Transverse colon (tissue), 4 donors: ENCODE measurements around the gene ZNF208. TPM values are rescaled to one million over a fixed set of nuclear protein-coding genes. Genes with fewer than 3 reads are reported as not detected.
"Not testable (repeated sequence)": the region's sequence is repeated elsewhere in the genome, so short reads cannot be mapped to it uniquely, and the experiment has no call there.

ENCODE experiments used
- DNase-seq: peaks from one replicate; pipeline ENCODE4 v3.0.0-alpha.2; 2019
- H3K27ac ChIP-seq, 4 donors: fragments of 200-600 bp; sonication (generic); 2 replicates each; pipeline ENCODE4 v1.5.1; 2016 to 2018; ENCODE audit warnings: inconsistent platforms in 4 of 4
- H3K27me3 ChIP-seq: fragments of 200-600 bp; sonication (generic); 2 replicates; pipeline ENCODE4 v1.5.1; 2017; ENCODE audit warnings: inconsistent platforms
- H3K36me3 ChIP-seq, 4 donors: fragments of 200-600 bp; sonication (generic); 2 replicates each; pipeline ENCODE4 v1.5.1; 2017 to 2019; ENCODE audit warnings: inconsistent platforms in 4 of 4
- H3K4me1 ChIP-seq, 4 donors: fragments of 200-600 bp; sonication (generic); 2 replicates each; pipeline ENCODE4 v1.5.1; 2017 to 2020; ENCODE audit warnings: inconsistent platforms in 4 of 4
- H3K4me3 ChIP-seq, 4 donors: fragments of 200-600 bp; sonication (generic); 1 replicate in 1 of 4; 2 replicates in 3 of 4; pipeline versions ENCODE4 v1.5.1 to v1.6.1; 2017 to 2019; ENCODE audit warnings: inconsistent platforms in 4 of 4
- H3K9me3 ChIP-seq, 2 donors: fragments of 200-600 bp; sonication (generic); 2 replicates each; pipeline ENCODE4 v1.5.1; 2017 to 2019; ENCODE audit warnings: inconsistent platforms in 2 of 2
- EP300 ChIP-seq: sonication (generic); formaldehyde crosslinking; IDR thresholded peaks from one replicate; pipeline ENCODE4 v1.6.1; 2017; ENCODE audit warnings: antibody characterized with exemption, low read depth
- POLR2A ChIP-seq: fragments of 450-650 bp; IDR thresholded peaks from one replicate; pipeline ENCODE4 v1.6.1; 2016; ENCODE audit warnings: antibody characterized with exemption, mild to moderate bottlenecking, moderate library complexity
- POLR2AphosphoS5 ChIP-seq, 3 donors: sonication (generic); formaldehyde crosslinking; IDR thresholded peaks; one replicate each; pipeline ENCODE4 v1.6.1; 2016; ENCODE audit warnings: antibody characterized with exemption in 3 of 3
- WGBS, 2 donors: methylation state at CpG; one replicate each; pipeline ENCODE4 v1.1.5; 2018; ENCODE audit warnings: low coverage in 1 of 2; 5-methylcytosine and 5-hydroxymethylcytosine counted together
- in situ Hi-C, 4 donors: fragments of 200-750 bp; cut with MboI; loops; one replicate each; pipeline versions ENCODE4 v1.15.0 to v1.15.1; 2017; ENCODE audit warnings: low sequenced_read_pairs in 3 of 4, low pct_ligation_motif_present in 1 of 4, low pct_unique_long_range_greater_than_20kb in 1 of 4
- intact Hi-C: fragments of 100-400 bp; cut with DNase I; formaldehyde crosslinking; loops from one replicate; pipeline ENCODE4 v1.15.1; 2023; ENCODE audit warnings: low total_unique reads
- total RNA-seq, 4 donors: library from RNA; depleted of rRNA; stranded (reverse); fragments of >200 nt; gene quantifications; one replicate each; pipeline ENCODE4 v1.1.0, GENCODE V29; 2016
- TF ChIP-seq, protein P1 (sequence below), 5 experiments: fragments of 200-600 bp in 3 of 5; fragments of 450-650 bp in 2 of 5; sonication (generic) in 3 of 5; IDR thresholded peaks; 1 replicate in 2 of 5; 2 replicates in 3 of 5; pipeline ENCODE4 v1.5.1; 2016 to 2017; ENCODE audit warnings: antibody characterized with exemption in 5 of 5, inconsistent platforms in 3 of 5, mild to moderate bottlenecking in 2 of 5, moderate library complexity in 1 of 5

ZNF208 gene
- total RNA-seq, 4 donors from 2014 or later = 1.8 to 3.4 (median 1.9) TPM; not detected in 1

DNA sequence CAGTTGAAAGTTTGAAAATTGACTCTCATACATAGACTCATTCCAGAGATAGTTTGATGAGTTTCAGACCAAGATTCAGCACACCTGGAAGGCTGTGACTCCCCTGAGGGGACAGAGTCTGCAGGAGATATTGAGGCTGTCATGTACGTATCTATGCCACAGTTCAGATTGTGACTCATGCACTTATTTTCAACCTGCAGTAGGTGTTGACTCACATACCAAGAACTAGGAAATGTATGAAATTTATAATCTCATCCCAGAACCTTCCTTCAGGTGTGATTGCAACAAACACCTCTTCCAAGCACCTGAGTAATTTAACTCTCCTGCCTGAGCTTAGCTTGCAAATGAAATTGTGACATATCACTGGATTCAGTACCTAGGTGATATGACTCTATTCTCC, 110.3 kb downstream of the ZNF208 start:
- no peaks in the 10 kb centered on the region for H3K4me1 ChIP-seq
- H3K9me3 ChIP-seq = peaks cover 2% of the 10 kb centered on the region in 2 donors
- intact Hi-C loops = no loop called here
- WGBS, 2 donors = 93% methylated on average over 1 of the region's 1 CpG; no CpG with 5 or more reads in 1 of the 2 donors
- in situ Hi-C loops = no loop called here
- H3K4me3 ChIP-seq = no peak overlapping the region
- H3K27ac ChIP-seq = no peak overlapping the region
- H3K27me3 ChIP-seq = no peaks in the 10 kb centered on the region
- TF ChIP-seq POLR2AphosphoS5 (IDR thresholded peaks at IDR 0.05) = no peak
- no peak for TF ChIP-seq EP300
- TF ChIP-seq, protein P1, sequence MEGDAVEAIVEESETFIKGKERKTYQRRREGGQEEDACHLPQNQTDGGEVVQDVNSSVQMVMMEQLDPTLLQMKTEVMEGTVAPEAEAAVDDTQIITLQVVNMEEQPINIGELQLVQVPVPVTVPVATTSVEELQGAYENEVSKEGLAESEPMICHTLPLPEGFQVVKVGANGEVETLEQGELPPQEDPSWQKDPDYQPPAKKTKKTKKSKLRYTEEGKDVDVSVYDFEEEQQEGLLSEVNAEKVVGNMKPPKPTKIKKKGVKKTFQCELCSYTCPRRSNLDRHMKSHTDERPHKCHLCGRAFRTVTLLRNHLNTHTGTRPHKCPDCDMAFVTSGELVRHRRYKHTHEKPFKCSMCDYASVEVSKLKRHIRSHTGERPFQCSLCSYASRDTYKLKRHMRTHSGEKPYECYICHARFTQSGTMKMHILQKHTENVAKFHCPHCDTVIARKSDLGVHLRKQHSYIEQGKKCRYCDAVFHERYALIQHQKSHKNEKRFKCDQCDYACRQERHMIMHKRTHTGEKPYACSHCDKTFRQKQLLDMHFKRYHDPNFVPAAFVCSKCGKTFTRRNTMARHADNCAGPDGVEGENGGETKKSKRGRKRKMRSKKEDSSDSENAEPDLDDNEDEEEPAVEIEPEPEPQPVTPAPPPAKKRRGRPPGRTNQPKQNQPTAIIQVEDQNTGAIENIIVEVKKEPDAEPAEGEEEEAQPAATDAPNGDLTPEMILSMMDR (IDR thresholded peaks at IDR 0.05) = no peak
- no peak for TF ChIP-seq POLR2A
- no peak for DNase-seq
- no peaks in the 10 kb centered on the region for H3K36me3 ChIP-seq

- WGBS, 2 donors = 67% methylated on average over 1 of the region's 1 CpG; no CpG with 5 or more reads in 1 of the 2 donors
- Histone ChIP-seq H3K27ac (no peak overlapping the region), H3K4me3 (no peak overlapping the region), H3K27me3 (no peaks in the 10 kb centered on the region), H3K9me3 (peaks cover 0 to 4% of the 10 kb centered on the region in 2 donors), H3K36me3 (no peaks in the 10 kb centered on the region), H3K4me1 (no peaks in the 10 kb centered on the region)
- in situ Hi-C loops = no loop called here
- DNase-seq = no peak
- TF ChIP-seq EP300 = no peak
- no peak for TF ChIP-seq POLR2AphosphoS5 (IDR thresholded peaks at IDR 0.05)
- TF ChIP-seq, protein P1 (IDR thresholded peaks at IDR 0.05) = no peak
- no peak for TF ChIP-seq POLR2A
- intact Hi-C loops = no loop called here
Observed at GRCh38 chr19:21891086-21891485, 119.7 kb downstream of the ZNF208 start.

DNA sequence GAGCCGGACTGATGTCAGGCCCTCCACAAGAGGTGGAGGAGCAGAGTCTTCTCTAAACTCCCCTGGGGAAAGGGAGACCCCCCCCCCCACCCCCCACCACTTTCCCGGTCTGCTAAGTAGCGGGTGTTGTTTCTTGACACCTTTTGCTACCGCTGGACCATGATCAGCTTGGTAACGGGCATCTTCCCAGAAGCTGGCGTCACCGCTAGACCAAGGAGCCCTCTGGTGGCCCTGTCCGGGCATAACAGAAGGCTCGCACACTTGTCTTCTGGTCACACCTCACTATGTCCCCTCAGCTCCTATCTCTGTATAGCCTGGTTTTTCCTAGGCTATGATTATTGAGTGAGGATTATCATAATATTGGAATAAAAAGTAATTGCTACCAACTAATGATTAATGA, 120.7 kb downstream of the ZNF208 start:
- H3K36me3 ChIP-seq, H3K27me3 ChIP-seq, H3K9me3 ChIP-seq, H3K4me1 ChIP-seq, intact Hi-C loops, H3K4me3 ChIP-seq, in situ Hi-C loops, H3K27ac ChIP-seq: not testable (repeated sequence)
- TF ChIP-seq, protein P1 (IDR thresholded peaks at IDR 0.05) = peak in 4 of 5 experiments; percentile 21 to 39 (median 30)
- peak; percentile 19 for DNase-seq
- WGBS, 2 donors = 15% methylated on average over 9 of the region's 9 CpGs; no CpG with 5 or more reads in 1 of the 2 donors

- H3K4me1 ChIP-seq, intact Hi-C loops, H3K27ac ChIP-seq, H3K36me3 ChIP-seq, DNase-seq, H3K4me3 ChIP-seq, H3K9me3 ChIP-seq, H3K27me3 ChIP-seq, in situ Hi-C loops: not testable (repeated sequence)
- WGBS, 2 donors = 69 to 72% methylated on average over 2 of the region's 2 CpGs
Observed at GRCh38 chr19:21885516-21885915, 125.2 kb downstream of the ZNF208 start.

DNA sequence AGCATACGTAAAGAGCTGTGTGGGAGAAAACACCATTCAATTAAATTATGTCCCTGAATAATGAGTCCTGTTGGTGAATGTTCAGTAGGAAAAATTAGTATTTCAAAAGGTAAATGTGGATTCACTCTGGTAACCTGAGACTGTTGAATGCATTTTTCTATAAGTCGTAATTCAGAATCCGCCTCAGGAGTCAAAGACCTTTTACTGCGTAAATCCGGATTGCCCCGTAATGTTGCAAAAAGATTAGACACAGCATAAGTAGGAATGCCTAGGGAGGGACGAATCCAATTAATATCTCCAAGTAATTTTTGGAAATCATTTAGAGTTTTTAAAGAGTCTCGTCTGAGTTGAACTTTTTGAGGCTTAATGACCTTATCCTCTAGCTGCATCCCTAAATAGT, 126.0 kb downstream of the ZNF208 start:
- H3K27ac ChIP-seq, in situ Hi-C loops, H3K36me3 ChIP-seq, DNase-seq, H3K4me1 ChIP-seq, H3K27me3 ChIP-seq, H3K4me3 ChIP-seq, H3K9me3 ChIP-seq, intact Hi-C loops: not testable (repeated sequence)
- WGBS, 2 donors = 85 to 90% methylated on average over 8 of the region's 8 CpGs
